Measurements from ENCODE around the gene ADCY1. TPM values are rescaled to one million over a fixed set of nuclear protein-coding genes. Genes with fewer than 3 reads are reported as not detected.
"Not testable (repeated sequence)": the region's sequence is repeated elsewhere in the genome, so short reads cannot be mapped to it uniquely, and the experiment has no call there.

Gene ADCY1
- total RNA-seq, 1 donor from 2014 or later, result 5.5 TPM

DNA sequence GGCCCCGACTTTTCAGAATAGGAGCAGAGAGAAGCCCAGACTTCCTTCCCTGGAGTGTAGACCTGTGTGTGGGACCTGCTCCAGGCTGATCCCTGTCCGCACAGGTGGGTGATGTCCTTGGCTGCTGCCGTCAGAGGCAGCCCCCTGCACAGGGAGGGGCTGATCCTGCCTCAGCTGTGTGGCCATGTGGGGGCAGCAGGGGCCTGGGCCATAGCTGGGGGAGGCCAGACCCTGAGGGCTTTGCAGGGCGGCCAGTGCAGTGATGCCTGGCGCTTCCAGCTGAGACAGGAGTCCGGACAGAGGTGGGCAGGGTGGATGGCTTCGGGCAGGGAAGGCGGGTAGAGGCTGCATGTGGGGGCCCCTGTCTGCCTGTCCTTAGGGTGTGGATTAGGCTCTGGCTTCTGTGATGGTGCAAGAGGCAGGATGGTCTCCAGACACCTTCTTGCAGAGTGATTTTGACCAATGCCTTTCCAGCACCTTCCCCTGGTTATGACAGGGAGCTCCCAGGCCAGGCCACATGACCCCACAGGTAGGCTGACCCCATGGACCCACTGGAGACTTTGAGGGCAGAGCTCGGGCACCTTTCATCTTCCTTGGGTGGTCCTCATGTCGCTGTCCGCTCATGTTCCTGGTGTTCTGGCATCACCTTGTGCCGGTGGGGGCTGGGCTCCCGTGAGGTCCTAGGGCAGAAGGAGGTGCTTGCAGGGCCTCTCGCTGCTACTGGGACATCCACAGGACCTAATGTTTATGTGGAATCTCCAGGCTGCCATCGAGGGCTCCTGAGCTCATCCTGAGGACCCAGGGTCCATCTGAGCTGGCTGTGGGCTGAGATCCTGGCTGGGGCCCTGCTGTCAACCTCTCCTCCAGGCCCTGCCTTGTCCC lies 141.5 kb downstream of the ADCY1 start:
- DNase-seq (ENCODE audit: low spot score) (no peak), ATAC-seq (no peak)
- intact Hi-C loops (cut with DNase I), result no loop called here

DNA sequence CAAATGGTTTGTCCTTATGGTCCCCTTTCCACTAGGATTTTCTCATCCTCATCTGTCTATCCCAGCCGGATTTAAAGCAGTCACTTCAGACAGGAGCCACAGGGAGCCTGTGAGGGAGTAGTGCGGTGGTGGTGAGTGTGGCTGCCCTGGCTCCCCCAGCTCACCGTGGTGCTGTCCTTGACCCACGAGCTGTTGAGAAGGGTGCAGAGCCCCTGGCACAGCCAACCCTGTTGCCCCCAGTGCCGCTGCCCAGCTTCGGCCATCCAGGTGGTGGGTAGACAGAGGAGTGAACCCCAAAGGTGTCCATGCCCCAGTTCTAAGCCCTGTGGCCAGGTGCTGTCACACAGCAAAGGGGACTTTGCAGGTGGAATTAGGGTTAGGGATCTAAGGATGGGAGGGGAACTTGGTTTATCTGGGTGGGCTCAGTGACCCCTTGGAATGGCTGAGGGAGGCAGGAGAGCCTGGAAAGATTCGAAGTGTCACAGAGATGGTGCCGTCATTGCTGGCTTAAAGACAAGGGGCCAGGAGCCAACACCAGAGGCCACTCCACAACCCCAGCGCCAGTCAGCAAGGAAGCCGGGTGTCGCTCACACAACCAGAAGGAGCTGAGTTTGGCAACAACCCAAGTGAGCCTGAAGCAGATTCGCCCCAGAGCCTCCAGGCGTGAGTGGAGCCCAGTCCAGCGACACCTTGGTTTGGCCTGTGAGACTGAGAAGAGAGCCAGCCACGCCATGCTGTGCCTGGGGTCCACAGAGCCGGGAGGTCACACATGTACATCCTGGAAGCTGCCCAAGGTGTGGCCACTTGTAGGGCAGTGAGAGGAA lies 142.4 kb downstream of the ADCY1 start:
- DNase-seq (ENCODE audit: low spot score) (no peak), ATAC-seq (no peak)
- intact Hi-C loops (cut with DNase I), result no loop called here

DNA sequence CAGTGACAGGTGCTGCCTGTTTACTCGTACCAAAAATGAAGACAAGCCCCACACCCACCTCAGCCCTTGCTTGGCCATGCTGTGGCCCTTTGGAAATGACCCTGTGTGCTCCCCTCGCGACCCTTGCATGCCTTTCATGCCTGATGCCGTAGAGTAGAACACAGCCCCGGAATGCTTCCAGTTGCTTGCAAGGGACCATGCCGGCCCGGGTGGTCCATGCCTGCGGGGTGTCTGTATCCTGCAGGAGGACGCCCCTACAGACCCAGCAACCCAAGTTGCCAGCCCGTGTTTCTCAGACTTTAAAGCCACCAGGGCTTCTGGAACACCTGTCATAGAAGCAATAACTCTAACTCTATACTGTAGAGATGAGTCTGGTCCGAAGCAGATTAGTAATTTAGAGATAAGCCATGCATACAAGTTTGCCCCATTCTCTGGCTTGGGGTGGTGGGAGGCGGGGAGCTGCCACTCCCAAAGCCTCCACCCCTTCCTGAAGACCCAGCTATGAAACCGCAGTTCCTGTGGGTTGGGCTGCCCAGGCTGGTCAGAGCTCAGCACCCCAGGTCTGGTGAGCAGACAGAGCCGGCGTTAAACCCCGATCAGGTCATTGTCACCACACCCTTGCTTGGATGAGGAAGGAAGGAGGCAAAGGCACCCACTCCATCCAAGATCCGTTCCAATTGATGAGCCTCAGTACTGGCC lies 143.5 kb downstream of the ADCY1 start:
- intact Hi-C loops (cut with DNase I), result no loop called here
- ATAC-seq (no peak), DNase-seq (ENCODE audit: low spot score) (no peak)

DNA sequence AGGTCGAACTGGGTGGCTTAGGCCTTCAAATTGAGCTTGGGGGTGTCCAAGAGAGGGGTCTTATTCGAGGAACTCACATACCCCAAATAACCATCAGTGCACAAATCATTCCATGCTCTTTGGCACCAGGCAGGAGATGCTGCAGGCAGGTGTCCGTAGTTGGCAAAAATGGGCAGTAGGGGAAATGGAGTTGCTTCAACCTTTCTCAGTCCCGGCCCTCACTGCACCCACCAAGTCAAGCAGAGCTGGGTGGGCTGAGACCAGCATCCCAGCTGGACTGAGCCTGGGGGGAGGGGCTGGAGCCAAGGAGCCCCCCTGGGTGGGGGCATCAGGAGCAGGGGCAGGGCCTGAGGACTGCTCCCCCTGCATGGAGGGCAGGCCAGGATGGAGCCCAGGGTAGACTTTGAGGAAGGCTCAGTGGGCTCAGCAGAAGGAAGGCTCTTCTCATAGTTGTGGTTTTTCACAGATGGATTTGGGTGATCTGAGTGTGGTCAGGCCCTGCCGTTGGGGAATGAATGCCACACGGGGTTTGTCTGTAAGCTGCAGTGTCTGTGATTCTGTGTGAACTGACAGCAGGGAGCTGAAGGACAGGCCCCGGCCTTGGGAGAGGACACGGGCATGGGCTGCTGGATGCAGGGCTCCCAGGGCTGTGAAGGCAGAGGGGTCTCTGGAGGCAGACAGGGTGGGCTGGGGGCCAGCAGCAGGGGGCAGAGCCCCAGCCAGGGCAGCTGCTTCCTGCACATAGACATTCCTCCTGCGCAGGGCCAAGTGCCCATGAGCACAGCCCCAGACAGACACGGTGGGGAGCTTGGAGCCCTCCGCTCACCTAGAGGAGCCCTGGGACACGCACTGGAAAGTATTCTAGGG lies 144.5 kb downstream of the ADCY1 start:
- intact Hi-C loops (cut with DNase I), result no loop called here
- no peak for ATAC-seq
- DNase-seq (ENCODE audit: low spot score), result no peak

DNA sequence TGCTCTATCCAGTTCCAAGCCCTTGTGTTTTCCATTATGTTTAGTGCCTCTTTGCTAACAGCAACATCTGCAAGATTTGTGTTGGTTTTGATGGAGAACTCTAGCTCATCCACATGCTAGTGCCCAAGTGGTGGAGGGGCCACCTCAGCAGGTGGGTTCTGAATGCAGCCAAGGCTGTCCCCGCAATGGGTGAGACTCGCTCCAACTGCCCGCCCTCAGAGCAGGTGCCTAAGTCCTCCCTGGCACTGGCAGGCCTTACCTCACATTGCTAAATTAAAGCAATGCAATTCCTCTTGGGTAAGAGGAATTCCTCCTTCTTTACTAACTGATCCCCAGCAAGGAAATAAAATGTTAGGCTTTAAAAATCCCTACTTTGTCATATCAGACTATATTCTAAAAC lies 146.8 kb downstream of the ADCY1 start:
- ATAC-seq (no peak), DNase-seq (ENCODE audit: low spot score) (no peak)
- intact Hi-C loops (cut with DNase I), result no loop called here

DNA sequence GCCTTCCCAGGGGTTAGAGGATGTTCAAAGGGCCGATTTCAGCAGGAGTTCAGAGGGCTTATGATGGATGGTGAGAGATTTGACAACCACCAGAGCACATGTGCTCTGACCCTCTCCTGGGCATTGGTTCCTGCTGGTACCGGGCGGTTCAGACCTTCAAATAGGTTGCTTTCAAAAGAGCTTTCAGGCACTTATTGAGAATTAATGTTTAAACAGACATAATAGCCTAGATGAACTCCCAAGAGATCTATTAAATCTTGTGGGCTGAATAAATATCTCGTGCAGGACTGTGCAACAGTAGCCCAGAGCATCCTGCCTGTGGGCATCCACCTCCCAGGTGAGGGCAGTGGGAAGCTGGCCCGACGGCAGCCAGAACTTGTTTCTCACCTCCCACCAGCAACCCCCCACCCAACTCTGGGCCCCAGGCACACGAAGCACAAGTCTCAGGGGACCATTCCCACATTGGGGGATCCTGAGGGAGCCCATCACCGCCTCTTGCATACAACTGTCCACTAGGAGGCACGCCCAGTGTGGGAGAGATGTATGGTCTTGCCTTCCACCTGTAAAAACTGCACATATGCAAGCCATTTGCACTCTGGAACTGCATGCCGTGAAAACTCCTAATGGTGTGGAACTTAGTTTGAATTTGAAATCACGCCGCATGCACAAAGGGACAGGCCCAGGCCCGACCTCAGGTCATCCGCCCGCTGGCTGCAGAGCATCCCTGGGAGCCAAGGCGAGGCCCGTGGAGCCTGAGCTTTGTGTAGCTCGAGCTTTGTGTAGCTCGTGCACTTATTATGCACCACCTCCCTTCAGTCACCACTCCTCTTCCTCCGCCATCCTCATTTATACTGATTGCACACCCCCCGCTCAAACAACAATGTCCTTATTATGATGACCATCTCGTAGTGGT lies 147.8 kb downstream of the ADCY1 start:
- DNase-seq (ENCODE audit: low spot score) (no peak), ATAC-seq (no peak)
- intact Hi-C loops (cut with DNase I), result no loop called here

DNA sequence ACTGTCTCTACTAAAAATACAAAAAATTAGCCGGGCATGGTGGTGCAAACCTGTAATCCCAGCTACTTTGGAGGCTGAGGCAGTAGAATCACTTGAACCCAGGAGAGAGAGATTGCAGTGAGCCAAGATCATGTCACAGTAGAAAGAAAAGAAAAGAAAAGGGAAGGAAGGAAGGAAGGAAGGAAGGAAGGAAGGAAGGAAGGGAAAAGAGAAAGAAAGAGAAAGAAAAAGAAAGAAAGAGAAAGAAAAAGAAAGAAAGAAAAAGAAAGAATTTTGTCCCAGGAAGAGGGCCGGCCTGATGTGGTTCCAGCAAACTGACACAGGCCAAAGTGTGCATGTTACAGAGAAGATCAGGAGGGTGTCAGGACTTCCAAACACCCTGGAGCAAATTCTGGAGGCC lies 151.1 kb downstream of the ADCY1 start:
- ATAC-seq; DNase-seq (ENCODE audit: low spot score); intact Hi-C loops (cut with DNase I): not testable (repeated sequence)

DNA sequence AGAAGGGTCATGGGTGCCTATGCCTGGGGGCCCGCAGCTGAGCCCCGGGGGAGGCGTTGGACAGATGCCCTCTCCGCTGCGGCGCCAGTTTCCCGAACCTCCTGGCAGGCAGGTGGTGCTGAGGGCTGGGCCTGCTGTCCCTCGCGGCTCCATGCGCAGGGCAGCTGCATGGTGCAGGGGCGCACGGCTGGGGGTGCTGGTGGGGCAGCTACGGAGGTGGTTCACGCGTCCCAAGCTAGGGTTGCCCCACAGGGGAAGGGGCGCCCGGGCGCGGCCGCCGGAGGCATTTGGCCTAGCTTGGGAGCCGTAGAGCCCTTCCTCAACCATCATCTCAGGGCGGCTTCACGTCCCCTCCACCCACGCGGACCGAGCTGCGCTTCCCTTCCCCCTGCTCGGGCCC lies 152.7 kb downstream of the ADCY1 start:
- ATAC-seq (no peak), DNase-seq (ENCODE audit: low spot score) (no peak)
- intact Hi-C loops (cut with DNase I), result no loop called here

DNA sequence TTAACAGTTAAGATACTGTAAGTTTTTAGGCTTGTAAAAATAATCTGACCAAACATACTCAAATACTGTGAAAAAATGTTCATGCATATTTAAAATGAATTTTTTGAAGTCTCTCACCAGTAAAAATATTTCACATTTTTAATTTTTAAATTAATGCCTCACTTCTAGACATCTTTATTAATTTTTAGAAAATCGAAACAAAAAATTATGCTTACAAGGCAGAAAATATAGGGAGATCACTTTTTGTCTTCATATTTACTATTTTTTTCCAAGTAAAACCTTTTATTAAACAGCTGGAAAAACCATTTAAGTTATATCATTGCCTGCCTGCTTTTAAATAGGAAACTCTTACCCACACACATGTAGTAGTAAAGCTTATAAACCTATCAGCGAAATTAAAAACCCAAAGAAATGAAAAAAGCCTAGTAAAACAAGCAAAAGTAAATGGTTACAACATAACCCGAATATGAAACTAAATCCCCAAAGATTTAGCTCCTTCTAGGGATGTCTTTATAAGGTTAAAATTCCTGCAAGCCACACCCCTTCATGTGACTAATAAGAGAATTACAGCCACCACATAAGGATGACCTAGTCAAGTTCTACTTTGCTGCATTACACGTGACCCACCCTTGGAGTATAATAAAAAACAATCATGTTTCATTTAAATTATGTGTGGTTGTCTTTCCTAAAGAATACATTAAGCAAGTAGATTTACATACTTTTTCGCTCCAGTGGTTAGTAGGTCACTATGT lies 157.7 kb downstream of the ADCY1 start:
- intact Hi-C loops (cut with DNase I); DNase-seq (ENCODE audit: low spot score); ATAC-seq: not testable (repeated sequence)

DNA sequence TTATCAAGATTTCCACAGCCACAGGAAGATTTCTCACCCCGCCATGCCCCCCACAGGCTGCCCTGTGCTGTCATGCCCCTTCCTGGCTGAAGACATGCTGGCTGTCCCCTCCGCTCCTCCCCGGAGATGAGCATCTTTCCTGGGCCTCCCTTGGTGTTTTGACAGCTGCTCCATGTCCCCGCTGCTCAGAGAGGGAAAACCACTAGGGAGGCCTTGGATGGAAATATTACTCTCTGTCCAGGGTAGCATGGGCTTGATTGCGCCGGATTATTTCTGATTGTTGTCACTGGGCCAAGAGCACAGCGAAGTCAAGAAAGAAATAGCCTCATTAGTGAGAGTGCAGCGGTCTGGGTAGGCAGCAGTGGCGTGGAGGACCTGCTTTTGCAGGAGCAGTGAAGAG lies 164.8 kb downstream of the ADCY1 start:
- peak; percentile 67 for ATAC-seq
- DNase-seq (ENCODE audit: low spot score), result not testable (repeated sequence)

DNA sequence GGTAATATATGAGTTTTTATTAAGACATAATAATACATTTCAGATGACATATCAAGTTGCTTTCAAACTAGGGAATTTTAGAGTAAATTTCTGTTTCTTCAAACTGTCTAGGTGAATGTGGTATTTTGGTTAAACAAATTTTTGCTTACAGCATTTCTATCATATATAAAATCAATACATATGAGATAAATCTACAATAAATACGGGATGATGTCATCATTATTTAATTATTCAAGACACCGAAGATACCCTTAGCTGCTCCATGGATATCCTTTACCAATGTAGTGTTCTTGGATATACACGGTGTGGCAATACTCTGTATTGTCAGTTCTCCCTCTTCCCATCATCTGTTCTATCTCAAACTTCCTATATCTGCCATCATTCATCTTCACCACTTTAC lies 166.4 kb downstream of the ADCY1 start:
- DNase-seq (ENCODE audit: low spot score); intact Hi-C loops (cut with DNase I); ATAC-seq: not testable (repeated sequence)

More for the DNA sequence above, 164.8 kb downstream of the ADCY1 start:
- intact Hi-C loops (cut with DNase I), result not testable (repeated sequence)

DNA sequence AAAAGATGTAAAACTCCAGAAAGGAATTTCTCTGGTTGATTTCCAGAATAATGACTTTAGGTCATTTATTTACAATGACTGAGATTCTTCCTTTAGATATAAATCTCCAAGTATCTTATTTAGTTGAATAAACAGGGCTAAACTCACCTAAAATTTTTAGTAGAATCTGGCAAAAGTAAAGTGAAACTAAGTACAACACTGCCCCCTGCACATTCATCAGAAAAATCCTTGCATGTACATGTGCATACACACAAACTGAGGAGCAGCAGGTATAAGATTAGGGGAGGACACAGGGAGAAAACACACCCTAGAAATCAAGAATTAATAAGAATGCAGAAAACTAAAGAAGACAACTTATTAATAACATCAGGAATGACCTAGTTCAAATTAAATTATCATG lies 174.8 kb downstream of the ADCY1 start:
- ATAC-seq; DNase-seq (ENCODE audit: low spot score); intact Hi-C loops (cut with DNase I): not testable (repeated sequence)

DNA sequence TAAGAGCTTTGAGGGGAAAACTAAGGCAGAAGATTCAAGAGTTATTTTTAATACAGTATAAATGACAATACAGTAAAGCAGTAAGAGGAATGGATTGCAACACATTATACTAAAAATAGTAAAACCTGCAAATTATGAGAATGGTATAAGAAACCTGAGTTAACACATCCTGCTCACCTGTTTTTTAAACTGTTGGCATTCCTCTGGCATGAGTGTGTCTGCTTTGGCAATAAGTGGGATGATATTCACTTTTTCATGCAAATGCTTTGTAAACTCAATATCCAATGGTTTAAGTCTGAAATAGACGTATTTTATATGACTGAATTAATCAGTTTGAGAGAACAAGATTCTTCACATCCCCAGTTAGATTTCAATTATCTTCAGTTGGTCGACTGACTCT lies 177.2 kb downstream of the ADCY1 start:
- ATAC-seq; intact Hi-C loops (cut with DNase I); DNase-seq (ENCODE audit: low spot score): not testable (repeated sequence)

DNA sequence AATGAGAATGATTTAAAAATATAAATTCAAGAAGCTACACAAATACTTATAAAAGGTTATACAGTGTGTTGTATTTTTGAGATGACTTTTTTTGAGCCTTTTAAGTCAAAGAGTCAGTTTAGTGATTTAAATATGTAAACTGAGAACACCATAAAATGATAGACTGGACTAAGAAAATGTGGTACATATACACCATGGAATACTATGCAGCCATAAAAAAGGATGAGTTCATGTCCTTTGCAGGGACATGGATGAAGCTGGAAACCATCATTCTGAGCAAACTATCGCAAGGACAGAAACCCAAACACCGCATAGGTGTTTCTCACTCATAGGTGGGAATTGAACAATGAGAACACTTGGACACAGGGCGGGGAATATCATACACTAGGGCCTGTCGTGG lies 182.2 kb downstream of the ADCY1 start:
- DNase-seq (ENCODE audit: low spot score); intact Hi-C loops (cut with DNase I); ATAC-seq: not testable (repeated sequence)

DNA sequence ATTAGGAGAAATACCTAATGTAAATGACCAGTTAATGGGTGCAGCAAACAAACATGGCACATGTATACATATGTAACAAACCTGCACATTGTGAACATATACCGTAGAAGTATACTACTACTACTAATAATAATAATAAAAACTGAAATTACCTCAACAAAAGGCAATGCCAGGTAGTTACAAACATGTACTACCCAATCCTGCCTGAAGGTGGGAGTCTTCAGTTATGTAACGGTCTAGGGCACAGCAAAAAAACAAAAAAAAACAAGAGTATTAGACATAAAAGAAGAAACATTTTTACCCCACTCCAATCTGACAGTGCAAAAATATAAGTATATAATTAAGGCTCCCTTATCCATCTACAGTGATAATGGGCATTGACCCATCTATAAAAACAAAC lies 182.6 kb downstream of the ADCY1 start:
- ATAC-seq; DNase-seq (ENCODE audit: low spot score); intact Hi-C loops (cut with DNase I): not testable (repeated sequence)

DNA sequence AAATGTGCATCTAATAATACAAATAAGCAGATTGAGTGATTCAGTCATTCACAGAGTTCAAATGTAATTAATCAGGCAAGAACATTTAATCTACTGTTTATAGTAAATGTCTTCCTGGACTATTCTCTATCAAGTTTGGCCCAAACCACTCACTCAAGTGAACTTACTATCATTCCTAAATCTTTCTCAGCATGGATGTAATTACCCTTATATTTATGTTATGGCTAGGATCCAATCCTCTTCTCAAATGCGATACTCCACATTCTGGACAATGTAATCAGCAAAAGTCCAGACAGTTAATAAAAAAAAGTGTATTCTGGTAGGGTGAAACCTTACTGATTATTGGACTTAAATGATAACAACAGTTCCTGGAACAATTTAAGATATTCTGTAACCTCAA lies 185.3 kb downstream of the ADCY1 start:
- intact Hi-C loops (cut with DNase I); DNase-seq (ENCODE audit: low spot score); ATAC-seq: not testable (repeated sequence)
